C4-2B (cell line): ENCODE results near the gene SLC35F3.

ENCODE experiments used
- ZFX ChIP-seq: fragments of 450-650 bp; IDR thresholded peaks from 2 replicates; pipeline ENCODE4 v1.6.1; 2017
- TF ChIP-seq, protein P1 (sequence below): fragments of 450-650 bp; conservative IDR thresholded peaks from 2 replicates; pipeline ENCODE4 v1.5.1; 2017; ENCODE audit warnings: mild to moderate bottlenecking

DNA sequence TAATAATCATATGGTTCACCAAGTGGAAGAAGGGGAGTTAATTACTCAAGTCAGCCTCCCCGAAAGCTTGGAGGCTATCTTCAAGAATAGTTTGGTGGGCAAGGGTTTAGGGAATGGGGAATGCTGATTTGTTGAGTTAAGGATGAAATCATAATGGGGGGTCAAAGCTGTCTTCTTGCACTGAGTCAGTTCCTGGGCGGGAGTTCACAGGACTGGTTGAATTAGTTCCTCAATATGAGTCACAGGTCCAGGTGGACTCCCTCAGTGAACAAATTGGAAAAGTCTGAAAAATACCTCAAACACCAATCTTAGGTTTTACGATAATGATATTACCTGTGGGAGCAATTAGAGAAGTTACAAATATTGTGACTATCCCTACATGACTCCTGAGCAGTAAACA lies 353.6 kb downstream of the SLC35F3 start:
- TF ChIP-seq, protein P1, sequence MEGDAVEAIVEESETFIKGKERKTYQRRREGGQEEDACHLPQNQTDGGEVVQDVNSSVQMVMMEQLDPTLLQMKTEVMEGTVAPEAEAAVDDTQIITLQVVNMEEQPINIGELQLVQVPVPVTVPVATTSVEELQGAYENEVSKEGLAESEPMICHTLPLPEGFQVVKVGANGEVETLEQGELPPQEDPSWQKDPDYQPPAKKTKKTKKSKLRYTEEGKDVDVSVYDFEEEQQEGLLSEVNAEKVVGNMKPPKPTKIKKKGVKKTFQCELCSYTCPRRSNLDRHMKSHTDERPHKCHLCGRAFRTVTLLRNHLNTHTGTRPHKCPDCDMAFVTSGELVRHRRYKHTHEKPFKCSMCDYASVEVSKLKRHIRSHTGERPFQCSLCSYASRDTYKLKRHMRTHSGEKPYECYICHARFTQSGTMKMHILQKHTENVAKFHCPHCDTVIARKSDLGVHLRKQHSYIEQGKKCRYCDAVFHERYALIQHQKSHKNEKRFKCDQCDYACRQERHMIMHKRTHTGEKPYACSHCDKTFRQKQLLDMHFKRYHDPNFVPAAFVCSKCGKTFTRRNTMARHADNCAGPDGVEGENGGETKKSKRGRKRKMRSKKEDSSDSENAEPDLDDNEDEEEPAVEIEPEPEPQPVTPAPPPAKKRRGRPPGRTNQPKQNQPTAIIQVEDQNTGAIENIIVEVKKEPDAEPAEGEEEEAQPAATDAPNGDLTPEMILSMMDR = no peak
- no peak for TF ChIP-seq ZFX
